Sigmoid colon (tissue), 4 donors: ENCODE measurements around the gene GRB2.

ENCODE experiments used
- POLR2AphosphoS5 ChIP-seq, 4 donors: sonication (generic); formaldehyde crosslinking; IDR thresholded peaks; one replicate each; pipeline ENCODE4 v1.6.1; 2017; ENCODE audit warnings: antibody characterized with exemption in 4 of 4
- TF ChIP-seq, protein P1 (sequence below), 4 experiments: fragments of 450-650 bp in 3 of 4; fragments of 200-600 bp in 1 of 4; IDR thresholded peaks; one replicate each; pipeline ENCODE4 v1.5.1; 2016 to 2019; ENCODE audit warnings: antibody characterized with exemption in 4 of 4, mild to moderate bottlenecking in 3 of 4, moderate library complexity in 2 of 4

DNA sequence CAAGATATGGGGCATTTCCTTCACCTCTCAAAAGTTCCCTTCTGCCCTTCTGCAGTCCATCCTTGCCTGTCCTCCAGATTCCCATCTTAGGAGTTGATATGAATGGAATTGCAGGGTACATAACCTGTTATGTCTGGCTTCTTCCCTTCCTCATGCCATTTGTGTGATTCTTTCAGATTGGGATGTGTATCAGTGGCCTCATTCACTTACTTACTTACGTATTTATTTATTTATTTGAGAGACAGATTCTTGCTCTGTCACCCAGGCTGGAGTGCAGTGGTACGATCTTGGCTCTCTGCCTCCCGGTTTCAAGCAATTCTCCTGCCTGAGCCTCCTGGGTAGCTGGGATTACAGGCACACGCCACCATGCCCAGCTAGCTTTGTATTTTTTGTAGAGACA, 44.8 kb upstream of the GRB2 start:
- TF ChIP-seq, protein P1, sequence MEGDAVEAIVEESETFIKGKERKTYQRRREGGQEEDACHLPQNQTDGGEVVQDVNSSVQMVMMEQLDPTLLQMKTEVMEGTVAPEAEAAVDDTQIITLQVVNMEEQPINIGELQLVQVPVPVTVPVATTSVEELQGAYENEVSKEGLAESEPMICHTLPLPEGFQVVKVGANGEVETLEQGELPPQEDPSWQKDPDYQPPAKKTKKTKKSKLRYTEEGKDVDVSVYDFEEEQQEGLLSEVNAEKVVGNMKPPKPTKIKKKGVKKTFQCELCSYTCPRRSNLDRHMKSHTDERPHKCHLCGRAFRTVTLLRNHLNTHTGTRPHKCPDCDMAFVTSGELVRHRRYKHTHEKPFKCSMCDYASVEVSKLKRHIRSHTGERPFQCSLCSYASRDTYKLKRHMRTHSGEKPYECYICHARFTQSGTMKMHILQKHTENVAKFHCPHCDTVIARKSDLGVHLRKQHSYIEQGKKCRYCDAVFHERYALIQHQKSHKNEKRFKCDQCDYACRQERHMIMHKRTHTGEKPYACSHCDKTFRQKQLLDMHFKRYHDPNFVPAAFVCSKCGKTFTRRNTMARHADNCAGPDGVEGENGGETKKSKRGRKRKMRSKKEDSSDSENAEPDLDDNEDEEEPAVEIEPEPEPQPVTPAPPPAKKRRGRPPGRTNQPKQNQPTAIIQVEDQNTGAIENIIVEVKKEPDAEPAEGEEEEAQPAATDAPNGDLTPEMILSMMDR (IDR thresholded peaks at IDR 0.05): no peak
- no peak for TF ChIP-seq POLR2AphosphoS5 (IDR thresholded peaks at IDR 0.05)
